Measurements from ENCODE around the gene COPB2. TPM values are rescaled to one million over a fixed set of nuclear protein-coding genes. Genes with fewer than 3 reads are reported as not detected.

COPB2 gene
- total and polyA plus RNA-seq, 2 of the 8 experiments (the other 6 are each of a cell fraction or from before 2014, with no cell fraction given) = 40.3 to 119 TPM

DNA sequence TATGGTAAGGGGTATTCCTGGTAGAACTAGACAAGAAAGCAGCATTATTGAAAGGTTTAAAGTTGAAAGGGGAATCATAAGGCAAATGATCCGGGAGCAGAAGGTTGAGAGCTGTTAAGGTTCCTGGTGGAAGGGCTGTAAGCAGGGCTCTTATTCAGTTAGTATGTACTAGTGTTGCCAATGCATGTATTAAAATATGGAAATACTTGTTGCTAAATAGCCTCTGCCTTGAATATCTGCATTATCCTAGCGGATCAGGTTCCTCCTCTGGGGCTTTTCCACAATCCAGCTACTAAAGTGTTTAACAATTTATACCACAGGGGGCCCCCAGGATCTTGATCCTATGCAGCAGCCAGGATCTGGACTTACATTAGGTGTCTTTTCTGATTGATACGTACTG, 7.3 kb upstream of the COPB2 start:
- Histone ChIP-seq H3K18ac (ENCODE audit: extremely low read depth, low read length) (no peak overlapping the region), H3K4me3 (ENCODE audit: extremely low read depth in 1 of 4, insufficient read depth in 2 of 4, low read depth in 3 of 4, low read length in 4 of 4) (no peak overlapping the region), H3K9ac (replicated peaks in 1 of 4; ENCODE audit: extremely low read depth in 1 of 4, low read depth in 3 of 4, low read length in 3 of 4) (no peak overlapping the region), H2BK15ac (ENCODE audit: low read length) (no peak overlapping the region), H2BK120ac (replicated peaks; ENCODE audit: low read depth, low read length) (no peak overlapping the region), H4K91ac (replicated peaks; ENCODE audit: insufficient read length, low read length) (no peak overlapping the region), H3K79me1 (ENCODE audit: low read depth, low read length) (no peaks in the 10 kb centered on the region), H3K23ac (ENCODE audit: insufficient read length) (no peak overlapping the region), H2AK5ac (ENCODE audit: low read depth, low read length) (no peak overlapping the region), H2BK12ac (ENCODE audit: low read depth, low read length) (no peak overlapping the region), H3K4me2 (ENCODE audit: insufficient read depth in 1 of 2, low read depth in 2 of 2, low read length in 2 of 2) (no peak overlapping the region), H3K23me2 (ENCODE audit: low read depth, low read length) (no peaks in the 10 kb centered on the region), H3K4ac (replicated peaks; ENCODE audit: insufficient read length, low read depth, low read length) (no peak overlapping the region), H4K8ac (ENCODE audit: extremely low read depth, insufficient read depth, low read length) (no peak overlapping the region), H3K9me3 (ENCODE audit: insufficient read depth in 2 of 2, low read depth in 1 of 2, low read length in 1 of 2) (no peaks in the 10 kb centered on the region; a peak in 1 of 4 replicates), H3K79me2 (ENCODE audit: control insufficient read depth in 1 of 2, insufficient read depth in 2 of 2, low read length in 2 of 2) (no peaks in the 10 kb centered on the region), H3K36me3 (ENCODE audit: control insufficient read depth in 2 of 4, insufficient read depth in 4 of 4, low read length in 3 of 4) (no peaks in the 10 kb centered on the region), H3K56ac (replicated peaks; ENCODE audit: insufficient read length, low read depth, low read length) (no peak overlapping the region), H2BK20ac (ENCODE audit: low read length) (no peak overlapping the region), H3K27ac (ENCODE audit: low read depth, low read length) (no peak overlapping the region), H2AFZ (ENCODE audit: low read length) (no peak overlapping the region), H4K5ac (ENCODE audit: insufficient read length, low read depth, low read length) (no peak overlapping the region), H3K14ac (ENCODE audit: insufficient read length) (no peak overlapping the region), H4K20me1 (replicated peaks in 1 of 2; ENCODE audit: control insufficient read depth in 1 of 2, insufficient read depth in 2 of 2, low read length in 2 of 2) (no peaks in the 10 kb centered on the region), H2BK5ac (ENCODE audit: low read depth, low read length) (no peak overlapping the region), H3K27me3 (replicated peaks in 1 of 4; ENCODE audit: control insufficient read depth in 3 of 4, extremely low read depth in 1 of 4, insufficient read depth in 3 of 4, low read length in 3 of 4) (no peaks in the 10 kb centered on the region), H3K4me1 (replicated peaks in 1 of 4; ENCODE audit: control insufficient read depth in 3 of 4, insufficient read depth in 4 of 4, low read length in 3 of 4) (no peaks in the 10 kb centered on the region)
- DNase-seq (ENCODE audit: low read depth in 1 of 2, low spot score in 2 of 2) (no peak), FAIRE-seq (no peak)
- ChIA-PET POLR2A (ENCODE audit: partially characterized antibody) (interaction anchor here (0.9 kb wide), 1 partner anchor 19 kb away, joined by 3 read pairs; no protein-coding TSS in a partner anchor), CTCF (ENCODE audit: partially characterized antibody) (interaction anchor here (1.7 to 1.9 kb wide), 2 partner anchors 31 to 125 kb away, joined by 3 to 5 read pairs; no protein-coding TSS in a partner anchor)
- 89% methylated on average over 3 of the region's 3 CpGs; no CpG with 5 or more reads in 1 of the 2 experiments for WGBS, 2 experiments (ENCODE audit: extremely low coverage in 1 of 2, insufficient coverage in 1 of 2, insufficient read length in 1 of 2, insufficient replicate concordance in 2 of 2, low coverage in 1 of 2, low lambda C conversion rate in 2 of 2, missing lambda C conversion rate in 1 of 2)
- TF ChIP-seq CREB1 (IDR thresholded peaks at IDR 0.05) (no peak), SP4 (IDR thresholded peaks at IDR 0.05; ENCODE audit: low read length) (no peak), HDAC2 (IDR thresholded peaks at IDR 0.05; ENCODE audit: borderline replicate concordance in 1 of 2, low read depth in 2 of 2, low read length in 2 of 2) (no peak), KDM5A (IDR thresholded peaks at IDR 0.05; ENCODE audit: low read length) (no peak), CEBPB (IDR thresholded peaks at IDR 0.05; ENCODE audit: low read depth, low read length) (no peak)
- TF ChIP-seq, protein P1, sequence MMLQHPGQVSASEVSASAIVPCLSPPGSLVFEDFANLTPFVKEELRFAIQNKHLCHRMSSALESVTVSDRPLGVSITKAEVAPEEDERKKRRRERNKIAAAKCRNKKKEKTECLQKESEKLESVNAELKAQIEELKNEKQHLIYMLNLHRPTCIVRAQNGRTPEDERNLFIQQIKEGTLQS (IDR thresholded peaks at IDR 0.05; ENCODE audit: insufficient read depth, low read depth, low read length) = no peak

All from H1 (cell line).